OCI-LY7 (cell line): Measurements from ENCODE around the gene FAM171A1.

ENCODE experiments used
- EZH2phosphoT487 ChIP-seq: fragments of 200-600 bp; sonication (generic); IDR thresholded peaks from 2 replicates; pipeline ENCODE4 v1.6.1; 2018; ENCODE audit warnings: low read depth, borderline replicate concordance, mild to moderate bottlenecking, mixed run types, antibody characterized with exemption, low read length, moderate library complexity, mixed read lengths
- TF ChIP-seq, protein P1 (sequence below): fragments of 200-600 bp; sonication (generic); conservative IDR thresholded peaks from 2 replicates; pipeline ENCODE4 v1.5.1; 2014; ENCODE audit warnings: mild to moderate bottlenecking, antibody characterized with exemption, low read length, moderate library complexity, mixed read lengths

- TF ChIP-seq, protein P1, sequence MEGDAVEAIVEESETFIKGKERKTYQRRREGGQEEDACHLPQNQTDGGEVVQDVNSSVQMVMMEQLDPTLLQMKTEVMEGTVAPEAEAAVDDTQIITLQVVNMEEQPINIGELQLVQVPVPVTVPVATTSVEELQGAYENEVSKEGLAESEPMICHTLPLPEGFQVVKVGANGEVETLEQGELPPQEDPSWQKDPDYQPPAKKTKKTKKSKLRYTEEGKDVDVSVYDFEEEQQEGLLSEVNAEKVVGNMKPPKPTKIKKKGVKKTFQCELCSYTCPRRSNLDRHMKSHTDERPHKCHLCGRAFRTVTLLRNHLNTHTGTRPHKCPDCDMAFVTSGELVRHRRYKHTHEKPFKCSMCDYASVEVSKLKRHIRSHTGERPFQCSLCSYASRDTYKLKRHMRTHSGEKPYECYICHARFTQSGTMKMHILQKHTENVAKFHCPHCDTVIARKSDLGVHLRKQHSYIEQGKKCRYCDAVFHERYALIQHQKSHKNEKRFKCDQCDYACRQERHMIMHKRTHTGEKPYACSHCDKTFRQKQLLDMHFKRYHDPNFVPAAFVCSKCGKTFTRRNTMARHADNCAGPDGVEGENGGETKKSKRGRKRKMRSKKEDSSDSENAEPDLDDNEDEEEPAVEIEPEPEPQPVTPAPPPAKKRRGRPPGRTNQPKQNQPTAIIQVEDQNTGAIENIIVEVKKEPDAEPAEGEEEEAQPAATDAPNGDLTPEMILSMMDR, result no peak
- no peak for TF ChIP-seq EZH2phosphoT487
These were observed 70.9 kb downstream of the FAM171A1 start for GRCh38 chr10:15300145-15300544.
